ENCODE data around the gene PIGM. TPM values are rescaled to one million over a fixed set of nuclear protein-coding genes. Genes with fewer than 3 reads are reported as not detected.
A peak's percentile ranks its signal among the peaks of the same experiment; 100 is the strongest.

The PIGM gene
- polyA plus RNA-seq, 1 experiment: 6.6 TPM

DNA sequence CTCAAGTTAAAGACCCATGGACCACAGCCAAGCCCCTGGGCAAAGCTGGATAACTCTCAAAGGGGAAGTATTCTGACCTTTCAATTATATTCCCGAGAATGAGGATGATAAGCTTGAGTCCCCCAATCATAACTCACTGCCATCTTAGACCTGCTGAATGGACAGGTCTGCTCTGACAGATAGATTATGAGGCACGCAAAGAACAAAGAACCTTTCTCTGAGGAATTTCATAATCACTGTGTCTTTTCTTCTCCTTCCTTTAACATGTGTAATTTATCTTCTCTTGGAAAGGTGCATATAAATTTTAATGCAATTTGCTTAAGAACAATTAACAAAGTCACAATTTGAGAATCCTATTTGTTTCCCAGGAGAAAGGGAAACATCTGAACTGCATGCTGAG is 22.0 kb downstream of the PIGM start:
- TF ChIP-seq, protein P1, sequence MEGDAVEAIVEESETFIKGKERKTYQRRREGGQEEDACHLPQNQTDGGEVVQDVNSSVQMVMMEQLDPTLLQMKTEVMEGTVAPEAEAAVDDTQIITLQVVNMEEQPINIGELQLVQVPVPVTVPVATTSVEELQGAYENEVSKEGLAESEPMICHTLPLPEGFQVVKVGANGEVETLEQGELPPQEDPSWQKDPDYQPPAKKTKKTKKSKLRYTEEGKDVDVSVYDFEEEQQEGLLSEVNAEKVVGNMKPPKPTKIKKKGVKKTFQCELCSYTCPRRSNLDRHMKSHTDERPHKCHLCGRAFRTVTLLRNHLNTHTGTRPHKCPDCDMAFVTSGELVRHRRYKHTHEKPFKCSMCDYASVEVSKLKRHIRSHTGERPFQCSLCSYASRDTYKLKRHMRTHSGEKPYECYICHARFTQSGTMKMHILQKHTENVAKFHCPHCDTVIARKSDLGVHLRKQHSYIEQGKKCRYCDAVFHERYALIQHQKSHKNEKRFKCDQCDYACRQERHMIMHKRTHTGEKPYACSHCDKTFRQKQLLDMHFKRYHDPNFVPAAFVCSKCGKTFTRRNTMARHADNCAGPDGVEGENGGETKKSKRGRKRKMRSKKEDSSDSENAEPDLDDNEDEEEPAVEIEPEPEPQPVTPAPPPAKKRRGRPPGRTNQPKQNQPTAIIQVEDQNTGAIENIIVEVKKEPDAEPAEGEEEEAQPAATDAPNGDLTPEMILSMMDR (IDR thresholded peaks at IDR 0.05; ENCODE audit: low read depth, low read length): no peak
- peaks cover 8% of the 10 kb centered on the region for H3K27me3 ChIP-seq (ENCODE audit: control insufficient read depth, insufficient read depth, low read length)
- H3K9me3 ChIP-seq (ENCODE audit: control insufficient read depth, insufficient read depth, low read length): no peaks in the 10 kb centered on the region
- ChIA-PET POLR2A (no interaction called here), CTCF (interaction anchor here (1.3 to 9.7 kb wide), 5 partner anchors 75 to 229 kb away, joined by 3 to 380 read pairs (median 91); partner anchors contain the start of genes DUSP23 and TAGLN2)
- no peak overlapping the region for H3K4me3 ChIP-seq (ENCODE audit: low read depth, low read length)
- DNase-seq (ENCODE audit: low read depth, low spot score): no peak
- no peak overlapping the region for H3K27ac ChIP-seq (ENCODE audit: low read depth, low read length)

DNA sequence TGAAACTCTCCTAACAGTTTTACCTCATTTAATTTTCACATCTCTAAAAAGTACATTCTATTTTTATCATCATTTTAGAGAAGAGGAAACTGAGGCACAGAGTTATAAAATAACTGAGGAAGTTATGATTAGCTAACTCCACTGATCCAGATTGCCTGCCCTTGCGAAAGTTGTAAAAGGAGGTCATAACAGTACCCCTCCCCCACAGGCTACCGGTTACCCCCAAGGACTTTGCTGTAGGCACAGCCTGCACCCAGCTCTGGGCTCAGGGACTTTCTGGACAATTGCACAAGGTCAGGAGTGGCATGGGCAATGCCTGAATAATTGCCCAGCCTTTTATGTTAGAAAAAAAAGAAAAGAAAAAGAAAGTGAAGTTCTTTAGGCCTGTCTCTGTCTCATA is 22.7 kb downstream of the PIGM start:
- CTCF ChIA-PET: interaction anchor here (0.9 to 9.7 kb wide), 12 partner anchors 10 to 367 kb away, joined by 3 to 380 read pairs (median 64); partner anchors contain the start of genes DUSP23, IGSF9, PIGM and TAGLN2
- POLR2A ChIA-PET: no interaction called here

DNA sequence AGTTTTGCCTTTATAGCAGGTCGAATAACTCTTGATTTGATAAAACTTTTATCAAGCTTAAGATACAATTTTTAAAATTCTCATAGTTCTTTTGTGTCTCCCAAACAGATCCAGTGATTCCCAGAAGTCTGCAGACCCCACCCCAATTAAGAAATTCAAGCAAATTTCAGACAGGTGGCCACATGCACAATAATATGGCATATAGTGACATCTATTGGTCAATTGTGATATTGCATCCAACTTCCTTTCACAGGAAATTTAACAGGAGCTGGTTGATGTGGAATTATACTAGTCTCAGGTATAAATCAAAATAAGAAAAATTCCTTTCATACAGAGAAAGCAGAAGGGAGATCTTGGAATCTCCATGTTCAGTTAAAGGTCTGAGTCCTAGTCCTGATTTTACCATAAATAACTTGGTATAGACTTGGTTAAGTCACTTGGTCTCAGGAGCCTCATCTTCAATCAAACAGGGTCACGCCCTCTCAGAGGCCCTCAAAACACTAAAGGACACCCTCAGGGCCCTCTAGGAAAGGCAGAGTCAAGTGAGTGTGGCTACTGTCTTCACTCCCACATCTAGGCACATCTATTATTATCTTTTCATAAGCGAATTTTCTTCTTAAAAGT is 24.1 kb downstream of the PIGM start:
- Histone ChIP-seq H3K27me3 (ENCODE audit: control insufficient read depth, insufficient read depth, low read length) (peaks cover 7% of the 10 kb centered on the region), H3K4me3 (ENCODE audit: low read depth, low read length) (no peak overlapping the region), H3K27ac (ENCODE audit: low read depth, low read length) (no peak overlapping the region), H3K9me3 (ENCODE audit: control insufficient read depth, insufficient read depth, low read length) (no peaks in the 10 kb centered on the region)
- DNase-seq (ENCODE audit: low read depth, low spot score): no peak
- ChIA-PET POLR2A (no interaction called here), CTCF (interaction anchor here (0.6 to 9.7 kb wide), 69 partner anchors 8 to 878 kb away, joined by 3 to 380 read pairs (median 7); partner anchors contain the start of genes CFAP45, DUSP23, FCRL6 and IGSF9)
- TF ChIP-seq, protein P1 (IDR thresholded peaks at IDR 0.05; ENCODE audit: low read depth, low read length): peak; percentile 70

More for the DNA sequence above, 22.7 kb downstream of the PIGM start:
- no peak overlapping the region for H3K27ac ChIP-seq (ENCODE audit: low read depth, low read length)
- H3K9me3 ChIP-seq (ENCODE audit: control insufficient read depth, insufficient read depth, low read length): no peaks in the 10 kb centered on the region
- TF ChIP-seq, protein P1 (IDR thresholded peaks at IDR 0.05; ENCODE audit: low read depth, low read length): no peak
- H3K4me3 ChIP-seq (ENCODE audit: low read depth, low read length): no peak overlapping the region
- DNase-seq (ENCODE audit: low read depth, low spot score): no peak
- H3K27me3 ChIP-seq (ENCODE audit: control insufficient read depth, insufficient read depth, low read length): peaks cover 7% of the 10 kb centered on the region

DNA sequence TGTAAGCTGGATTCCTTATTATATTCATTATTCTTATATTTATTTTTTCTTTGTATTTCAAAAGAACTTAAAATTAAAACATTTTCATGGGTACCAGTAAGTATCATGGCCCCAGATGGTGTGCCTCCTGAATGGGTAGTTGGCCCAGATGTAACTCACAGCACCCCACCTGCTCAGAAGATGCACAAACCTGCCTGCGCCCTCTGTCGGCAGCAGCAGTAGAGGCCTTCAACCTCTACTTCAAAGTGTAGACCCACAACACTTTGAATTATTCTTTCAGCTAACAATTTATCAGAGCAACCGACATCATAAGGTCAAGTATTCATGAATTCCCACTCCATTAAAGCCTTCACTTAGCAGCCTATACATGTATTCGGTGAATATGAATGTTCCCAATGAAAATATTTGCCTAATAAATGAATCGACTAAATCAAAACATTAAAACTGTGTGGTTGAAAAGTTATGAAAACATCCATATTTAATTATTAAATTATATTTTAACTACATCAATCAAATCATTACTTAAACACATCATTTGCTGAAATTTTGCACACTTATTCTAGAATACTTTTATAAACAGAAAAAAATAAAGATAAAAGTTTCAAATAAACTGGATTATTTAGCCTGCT is 25.4 kb downstream of the PIGM start:
- ChIA-PET CTCF (interaction anchor here (0.6 to 9.7 kb wide), 46 partner anchors 7 to 1695 kb away, joined by 3 to 380 read pairs (median 12); partner anchors contain the start of genes CFAP45, DUSP23, FCRL6 and IGSF9), POLR2A (no interaction called here)
- H3K9me3 ChIP-seq (ENCODE audit: control insufficient read depth, insufficient read depth, low read length): no peaks in the 10 kb centered on the region
- H3K27me3 ChIP-seq (ENCODE audit: control insufficient read depth, insufficient read depth, low read length): peaks cover 7% of the 10 kb centered on the region
- H3K27ac ChIP-seq (ENCODE audit: low read depth, low read length): no peak overlapping the region
- TF ChIP-seq, protein P1 (IDR thresholded peaks at IDR 0.05; ENCODE audit: low read depth, low read length): peak; percentile 99
- no peak overlapping the region for H3K4me3 ChIP-seq (ENCODE audit: low read depth, low read length)
- DNase-seq (ENCODE audit: low read depth, low spot score): peak; percentile 23

DNA sequence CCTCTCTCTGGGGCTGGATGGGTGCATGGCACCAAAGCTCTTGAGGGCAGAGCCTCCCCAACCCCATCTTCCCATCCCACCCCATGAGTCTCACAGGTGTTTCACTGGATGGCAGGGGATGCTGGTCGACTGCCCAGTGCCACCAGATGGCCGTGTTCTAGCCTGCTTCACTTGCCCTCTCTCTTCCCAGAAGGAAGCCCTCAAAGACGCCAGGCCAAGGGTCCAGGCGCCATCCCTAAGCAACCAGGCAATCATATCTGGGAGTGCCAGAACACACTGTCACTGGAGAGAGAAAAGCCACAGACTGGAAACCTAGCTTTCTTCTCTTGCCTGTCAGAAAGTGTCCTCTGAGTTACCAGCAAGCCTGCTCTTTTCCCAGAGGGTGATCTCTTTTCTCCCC is 26.7 kb downstream of the PIGM start:
- H3K9me3 ChIP-seq (ENCODE audit: control insufficient read depth, insufficient read depth, low read length): no peaks in the 10 kb centered on the region
- H3K27me3 ChIP-seq (ENCODE audit: control insufficient read depth, insufficient read depth, low read length): peaks cover 7% of the 10 kb centered on the region
- no peak for DNase-seq (ENCODE audit: low read depth, low spot score)
- ChIA-PET POLR2A (no interaction called here), CTCF (interaction anchor here (0.8 to 9.7 kb wide), 21 partner anchors 9 to 794 kb away, joined by 3 to 380 read pairs (median 49); partner anchors contain the start of genes DUSP23, IGSF9, PIGM and SLAMF9)
- TF ChIP-seq, protein P1 (IDR thresholded peaks at IDR 0.05; ENCODE audit: low read depth, low read length): no peak
- H3K27ac ChIP-seq (ENCODE audit: low read depth, low read length): no peak overlapping the region
- no peak overlapping the region for H3K4me3 ChIP-seq (ENCODE audit: low read depth, low read length)
